Left colon (tissue), 2 donors: ENCODE measurements around the gene SIRT3. TPM values are rescaled to one million over a fixed set of nuclear protein-coding genes. Genes with fewer than 3 reads are reported as not detected.
"Not testable (repeated sequence)": the region's sequence is repeated elsewhere in the genome, so short reads cannot be mapped to it uniquely, and the experiment has no call there.

ENCODE experiments used
- ATAC-seq: fragments of 200-7000 bp; cut with Tn5 transposase; one replicate; pipeline ENCODE4 v1.9.1; 2020; ENCODE audit warnings: mild to moderate bottlenecking, moderate library complexity
- DNase-seq, 2 donors: peaks; one replicate each; pipeline ENCODE4 v3.0.0-alpha.2; 2020
- intact Hi-C, 2 donors: fragments of 100-400 bp; cut with DNase I in 1 of 2; cut with micrococcal nuclease in 1 of 2; formaldehyde crosslinking; loops; one replicate each; pipeline versions ENCODE4 v1.11.2 to v1.14.0; 2022; cut with DNase I, micrococcal nuclease
- total RNA-seq, 2 donors: library from RNA; stranded (reverse); fragmentation: NEBNext Ultra II Directional; extraction: Animal tissue kit (Norgen Biotek cat#: 25700); gene quantifications; one replicate each; pipeline ENCODE4 v1.2.1, GENCODE V29; 2021
- donor health status: DM: no; HTN: no; CAD: no.
- donor health status: DM: yes; HTN: yes; CAD: no.

Gene SIRT3
- total RNA-seq, 2 donors from 2014 or later: 18.8 to 22.3 TPM

GRCh38 chr11:223026-223789 lies 12.9 kb downstream of the SIRT3 start:
- no peak for ATAC-seq
- intact Hi-C loops: no loop called here
- DNase-seq: no peak

GRCh38 chr11:221998-222789 lies 13.9 kb downstream of the SIRT3 start:
- DNase-seq (no peak), ATAC-seq (no peak)
- intact Hi-C loops: no loop called here

GRCh38 chr11:221539-221938 lies 14.6 kb downstream of the SIRT3 start:
- no peak for DNase-seq
- ATAC-seq: no peak
- intact Hi-C loops: no loop called here

GRCh38 chr11:220641-221215 lies 15.4 kb downstream of the SIRT3 start:
- intact Hi-C loops, ATAC-seq, DNase-seq: not testable (repeated sequence)

GRCh38 chr11:218815-219593 lies 17.1 kb downstream of the SIRT3 start:
- DNase-seq: no peak
- no peak for ATAC-seq
- intact Hi-C loops: no loop called here

GRCh38 chr11:217704-218103 lies 18.4 kb downstream of the SIRT3 start:
- DNase-seq: peak in 1 of 2 donors; percentile 1
- peak; percentile 8 for ATAC-seq
- intact Hi-C loops: no loop called here

- ATAC-seq (no peak), DNase-seq (no peak)
- intact Hi-C loops: no loop called here
These were observed 19.8 kb downstream of the SIRT3 start for GRCh38 chr11:216081-216974.

GRCh38 chr11:215581-216037 lies 20.5 kb downstream of the SIRT3 start:
- intact Hi-C loops: no loop called here
- no peak for DNase-seq
- ATAC-seq: peak; percentile 19

GRCh38 chr11:214083-214482 lies 22.1 kb downstream of the SIRT3 start:
- ATAC-seq (no peak), DNase-seq (no peak)
- intact Hi-C loops: no loop called here

- DNase-seq: no peak
- intact Hi-C loops: no loop called here
- ATAC-seq: no peak
These were observed 23.0 kb downstream of the SIRT3 start for GRCh38 chr11:213111-213510.

- intact Hi-C loops: no loop called here
- ATAC-seq: no peak
- DNase-seq: no peak
These were observed 23.7 kb downstream of the SIRT3 start for GRCh38 chr11:212150-213100.

- ATAC-seq (no peak), DNase-seq (no peak)
- intact Hi-C loops: no loop called here
These were observed 24.4 kb downstream of the SIRT3 start for GRCh38 chr11:211741-212140.

- peak in 1 of 2 donors; percentile 13 for DNase-seq
- no peak for ATAC-seq
- intact Hi-C loops: no loop called here
These were observed 24.8 kb downstream of the SIRT3 start for GRCh38 chr11:211295-211694.

- DNase-seq: peak in 1 of 2 donors; percentile 2
- intact Hi-C loops: no loop called here
- ATAC-seq: no peak
These were observed 25.4 kb downstream of the SIRT3 start for GRCh38 chr11:210803-211180.

GRCh38 chr11:210122-210802 lies 25.9 kb downstream of the SIRT3 start:
- peak in 1 of 2 donors; percentile 3 for DNase-seq
- ATAC-seq: no peak
- intact Hi-C loops: no loop called here

GRCh38 chr11:209275-210121 lies 26.6 kb downstream of the SIRT3 start:
- intact Hi-C loops: no loop called here
- ATAC-seq: no peak
- peak in 1 of 2 donors; percentile 31 for DNase-seq
